Ishikawa (cell line): ENCODE results near the gene SRBD1.

Experiments
- CEBPB ChIP-seq: IDR thresholded peaks from 2 replicates; pipeline ENCODE4 v1.6.1; 2012
- CREB1 ChIP-seq: IDR thresholded peaks from 2 replicates; pipeline ENCODE4 v1.6.1; 2012; ENCODE audit warnings: low read depth
- EGR1 ChIP-seq: IDR thresholded peaks from 2 replicates; pipeline ENCODE4 v1.6.1; 2012
- EP300 ChIP-seq: IDR thresholded peaks from 2 replicates; pipeline ENCODE4 v1.6.1; 2012; ENCODE audit warnings: borderline replicate concordance
- FOXM1 ChIP-seq: IDR thresholded peaks from 2 replicates; pipeline ENCODE4 v1.6.1; 2012; ENCODE audit warnings: low read depth, borderline replicate concordance
- MAX ChIP-seq: IDR thresholded peaks from 2 replicates; pipeline ENCODE4 v1.6.1; 2012
- NFIC ChIP-seq: IDR thresholded peaks from 2 replicates; pipeline ENCODE4 v1.6.1; 2012
- RAD21 ChIP-seq: IDR thresholded peaks from 2 replicates; pipeline ENCODE4 v1.6.1; 2012; ENCODE audit warnings: low read depth
- REST ChIP-seq: IDR thresholded peaks from 2 replicates; pipeline ENCODE4 v1.6.1; 2012; ENCODE audit warnings: low read depth, mild to moderate bottlenecking
- TAF1 ChIP-seq: IDR thresholded peaks from 2 replicates; pipeline ENCODE4 v1.6.1; 2012; ENCODE audit warnings: low read depth, mild to moderate bottlenecking
- TCF12 ChIP-seq: IDR thresholded peaks from 2 replicates; pipeline ENCODE4 v1.6.1; 2012; ENCODE audit warnings: low read depth
- TEAD4 ChIP-seq: IDR thresholded peaks from 2 replicates; pipeline ENCODE4 v1.6.1; 2012
- USF1 ChIP-seq: IDR thresholded peaks from 2 replicates; pipeline ENCODE4 v1.6.1; 2012
- YY1 ChIP-seq: IDR thresholded peaks from 2 replicates; pipeline ENCODE4 v1.6.1; 2012; ENCODE audit warnings: low read depth
- ZBTB7A ChIP-seq: IDR thresholded peaks from 2 replicates; pipeline ENCODE4 v1.6.1; 2012; ENCODE audit warnings: low read depth

The SRBD1 gene

GRCh38 chr2:45626387-45627221, 15.5 kb upstream of the SRBD1 start:
- TF ChIP-seq EGR1 (no peak), TEAD4 (no peak), EP300 (no peak), CEBPB (no peak), YY1 (no peak), ZBTB7A (no peak), FOXM1 (no peak), CREB1 (no peak), MAX (no peak), TAF1 (no peak), RAD21 (no peak), NFIC (no peak), USF1 (no peak), REST (no peak), TCF12 (no peak)

- no peak for TF ChIP-seq EP300
- no peak for TF ChIP-seq USF1
- TF ChIP-seq NFIC: no peak
- no peak for TF ChIP-seq MAX
- TF ChIP-seq TAF1: no peak
- TF ChIP-seq TEAD4: no peak
These were observed 14.8 kb upstream of the SRBD1 start for GRCh38 chr2:45625824-45626223.

- no peak for TF ChIP-seq MAX
- no peak for TF ChIP-seq CREB1
- TF ChIP-seq TCF12: no peak
- TF ChIP-seq TAF1: no peak
- no peak for TF ChIP-seq EP300
- no peak for TF ChIP-seq YY1
- TF ChIP-seq ZBTB7A: no peak
- no peak for TF ChIP-seq EGR1
- no peak for TF ChIP-seq REST
- no peak for TF ChIP-seq USF1
- no peak for TF ChIP-seq FOXM1
- no peak for TF ChIP-seq TEAD4
- no peak for TF ChIP-seq RAD21
- TF ChIP-seq CEBPB: no peak
These were observed 12.0 kb upstream of the SRBD1 start for GRCh38 chr2:45623098-45623497.

GRCh38 chr2:45622336-45623075, 11.4 kb upstream of the SRBD1 start:
- TF ChIP-seq USF1 (no peak), NFIC (no peak), CREB1 (no peak), EP300 (no peak)
